ENCODE measurements around the gene ARPC5.
"Not testable (repeated sequence)": the region's sequence is repeated elsewhere in the genome, so short reads cannot be mapped to it uniquely, and the experiment has no call there.

Gene ARPC5

DNA sequence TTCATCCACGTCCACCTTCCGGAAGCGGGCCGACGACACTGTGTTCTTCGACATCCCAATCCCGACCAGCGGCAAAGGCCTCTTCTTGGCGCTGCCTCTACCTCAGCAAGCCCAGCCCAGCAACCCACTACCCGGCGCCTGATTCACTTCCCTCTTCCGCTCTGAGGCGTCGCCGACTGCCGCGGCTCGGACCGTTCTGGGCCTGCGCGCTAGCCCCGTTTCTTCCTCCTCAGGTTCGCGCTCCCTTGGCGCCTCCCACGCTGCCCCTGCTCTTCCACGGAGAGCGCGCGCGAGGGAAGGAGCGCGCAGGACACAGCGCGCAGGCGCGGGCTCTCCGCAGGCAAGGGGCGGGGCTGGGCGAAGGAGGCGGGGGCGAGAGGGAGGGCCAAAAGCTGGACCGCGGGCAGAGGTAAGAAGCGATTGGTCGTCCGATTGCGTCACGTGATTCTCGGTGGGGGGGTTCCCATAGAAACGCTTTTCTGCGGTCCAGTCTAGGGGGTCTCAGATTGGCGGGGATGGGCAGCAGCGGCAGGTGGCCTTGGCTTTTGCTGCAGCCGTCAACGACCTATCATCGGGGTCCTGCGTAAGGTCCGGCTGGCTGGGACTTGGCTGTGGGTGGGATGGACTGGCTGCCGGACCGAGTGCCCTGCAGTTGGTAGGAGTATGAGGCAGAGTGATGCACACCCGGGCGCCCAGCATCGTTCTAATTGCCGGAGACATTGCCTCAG is at the start of gene ARPC5:
Gene ARPC5 (minus strand): TSS at position 178 of the 728 bp plus-strand sequence. CDS start 124 bp downstream, at position 54.
- DNase-seq = peak; percentile 97

DNA sequence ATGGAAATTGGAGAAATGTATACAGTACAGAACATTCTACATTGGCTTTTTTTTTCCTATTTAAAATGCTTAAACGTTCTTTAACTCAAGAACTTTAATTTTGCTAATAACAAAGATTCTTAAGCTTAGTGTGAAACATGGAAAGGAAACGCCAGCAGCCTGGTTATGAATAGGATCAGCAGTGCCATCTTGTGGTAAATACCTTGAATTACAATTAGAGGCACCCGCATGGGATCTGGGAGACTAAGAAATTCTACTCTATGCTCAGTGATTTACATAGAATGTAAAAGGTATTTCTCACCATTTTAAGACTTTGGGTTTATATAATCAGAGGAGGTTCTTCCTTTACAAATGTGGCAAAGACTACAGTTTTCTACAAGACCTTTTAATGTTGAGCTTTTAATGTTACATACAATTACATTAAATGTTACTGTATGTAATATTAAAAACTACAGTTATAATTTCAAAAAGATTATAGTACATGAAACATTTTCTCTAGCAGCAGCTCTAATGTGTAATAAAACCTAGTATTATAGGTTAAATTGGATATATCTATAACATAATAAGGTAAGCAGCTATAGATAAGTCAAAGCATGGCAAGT is 49.6 kb upstream of the ARPC5 start:
- DNase-seq = peak; percentile 17

DNA sequence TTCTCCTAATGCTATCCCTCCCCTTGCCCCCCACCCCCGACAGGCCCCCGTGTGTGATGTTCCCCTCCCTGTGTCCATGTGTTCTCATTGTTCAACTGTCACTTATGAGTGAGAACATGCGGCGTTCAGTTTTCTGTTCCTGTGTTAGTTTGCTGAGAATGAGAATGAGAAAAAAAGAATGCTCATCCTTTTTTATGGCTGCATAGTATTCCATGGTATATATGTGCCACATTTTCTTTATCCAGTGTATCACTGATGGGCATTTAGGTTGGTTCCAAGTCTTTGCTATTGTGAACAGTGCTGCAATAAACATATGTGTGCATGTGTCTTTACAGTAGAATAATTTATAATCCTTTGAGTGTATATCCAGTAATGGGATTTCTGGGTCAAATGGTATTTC is 43.8 kb upstream of the ARPC5 start:
- not testable (repeated sequence) for DNase-seq

DNA sequence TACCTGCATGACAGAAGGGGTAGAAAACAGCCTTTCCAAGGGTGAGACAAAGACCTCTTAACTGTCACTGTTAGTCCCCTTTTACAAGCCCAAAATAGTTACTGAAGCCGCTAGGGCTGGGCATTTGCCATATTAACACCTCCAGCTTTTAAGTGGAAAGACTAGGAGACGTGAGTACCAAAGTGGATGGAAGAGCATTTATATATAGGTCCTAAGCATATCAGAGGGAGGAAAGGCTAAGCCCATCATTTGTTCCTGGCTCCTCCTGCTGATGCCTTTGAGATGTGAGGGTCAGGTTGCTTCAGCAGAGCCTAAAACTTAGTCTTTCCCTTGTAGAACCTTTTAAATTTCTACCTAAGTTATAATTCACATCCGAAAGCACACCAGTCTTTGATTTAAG is 43.2 kb upstream of the ARPC5 start:
- no peak for DNase-seq

DNA sequence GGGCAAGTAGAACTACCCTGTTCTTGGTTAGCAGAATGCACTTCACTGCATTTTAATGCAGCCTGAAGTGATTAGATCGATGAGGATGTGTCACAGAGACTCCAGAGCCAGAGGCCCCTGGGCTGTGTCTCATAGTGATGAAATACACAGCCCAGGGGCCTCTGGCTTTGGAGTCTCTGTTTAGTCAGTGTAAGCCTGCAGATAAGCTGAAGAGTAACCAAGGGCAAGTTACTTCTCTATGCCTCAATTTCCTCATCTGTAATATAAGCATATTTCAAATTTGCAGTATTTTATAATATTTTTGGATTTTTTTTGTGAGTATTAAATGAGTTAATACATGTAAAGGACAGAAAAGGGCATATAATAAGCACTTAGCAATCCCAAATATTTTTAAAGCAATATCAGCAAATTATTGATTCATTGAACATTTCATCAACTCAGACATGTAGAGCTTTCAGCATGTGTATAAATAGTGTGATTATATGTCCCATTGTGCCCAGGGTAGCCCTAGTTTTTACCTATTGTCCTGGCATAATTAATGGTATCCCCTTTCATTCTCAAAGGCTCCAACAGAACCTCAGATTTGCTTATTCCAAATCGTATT is 41.1 kb upstream of the ARPC5 start:
- DNase-seq = no peak

DNA sequence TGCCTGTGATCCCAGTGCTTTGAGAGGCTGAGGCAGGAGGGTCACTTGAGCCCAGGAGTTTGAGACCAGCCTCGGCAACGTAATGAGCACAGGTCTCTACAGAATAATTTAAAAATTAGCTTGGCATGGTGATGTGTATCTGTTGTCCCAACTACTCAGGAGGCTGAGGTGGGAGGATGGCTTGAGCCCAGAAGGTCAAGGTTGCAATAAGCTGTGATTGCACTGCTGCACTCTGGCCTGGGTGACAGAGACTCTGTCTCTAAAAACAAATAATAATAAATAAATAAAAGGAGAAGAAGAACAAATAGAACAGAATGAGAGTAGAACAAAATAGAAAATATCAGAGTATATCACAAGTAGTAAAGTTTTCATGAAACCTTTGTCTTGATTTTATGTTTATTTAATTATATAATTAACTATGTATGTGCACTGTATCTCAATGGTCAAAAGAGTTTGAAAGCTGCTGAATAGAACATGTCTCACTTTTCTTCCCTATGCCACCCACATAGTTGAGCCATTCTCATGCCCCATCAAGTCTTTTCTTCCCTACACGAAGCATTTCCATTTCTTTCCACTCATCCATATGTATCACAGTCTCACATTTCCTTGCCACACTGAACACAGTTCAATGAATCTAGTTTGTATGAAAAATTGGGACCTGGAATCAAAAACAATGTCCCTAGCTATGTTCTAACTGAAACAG is 40.5 kb upstream of the ARPC5 start:
- DNase-seq = no peak

DNA sequence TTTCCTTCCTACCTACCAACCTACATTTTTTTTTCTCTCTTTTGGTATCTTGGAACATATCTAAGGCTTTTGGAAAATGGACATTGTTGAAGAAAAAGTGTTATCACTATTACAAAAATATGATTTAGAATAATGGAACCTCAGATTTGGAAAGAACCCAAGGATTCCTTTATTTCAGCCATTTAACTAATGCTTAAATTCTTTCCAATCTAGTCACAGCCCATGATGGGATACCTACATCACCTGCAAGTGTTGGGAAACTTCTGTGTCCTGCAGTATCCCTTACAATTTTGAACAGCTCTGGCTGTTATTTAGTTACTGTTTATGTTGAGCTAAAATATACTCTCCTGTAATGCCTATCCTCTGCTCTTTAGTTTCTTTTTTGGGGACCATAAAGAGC is 39.8 kb upstream of the ARPC5 start:
- DNase-seq = no peak

DNA sequence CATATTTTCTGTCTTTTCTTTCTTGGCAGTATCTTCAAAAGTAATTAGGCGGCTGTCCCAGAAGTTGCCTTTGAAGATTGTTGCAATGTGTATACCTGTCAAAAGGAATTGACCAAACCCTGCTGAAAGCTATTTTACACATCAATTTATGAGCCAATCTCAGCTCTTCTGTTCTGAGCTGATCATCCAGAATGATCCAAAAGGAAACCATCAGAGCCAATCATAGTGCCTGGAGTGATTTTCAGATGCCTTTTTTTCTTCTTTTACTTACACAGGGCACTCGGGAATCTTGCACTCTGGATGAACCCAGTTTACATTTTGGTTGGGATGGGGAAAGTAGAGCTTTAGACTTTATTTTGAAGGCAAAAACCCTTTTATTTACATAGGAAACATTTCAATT is 39.3 kb upstream of the ARPC5 start:
- DNase-seq = no peak

DNA sequence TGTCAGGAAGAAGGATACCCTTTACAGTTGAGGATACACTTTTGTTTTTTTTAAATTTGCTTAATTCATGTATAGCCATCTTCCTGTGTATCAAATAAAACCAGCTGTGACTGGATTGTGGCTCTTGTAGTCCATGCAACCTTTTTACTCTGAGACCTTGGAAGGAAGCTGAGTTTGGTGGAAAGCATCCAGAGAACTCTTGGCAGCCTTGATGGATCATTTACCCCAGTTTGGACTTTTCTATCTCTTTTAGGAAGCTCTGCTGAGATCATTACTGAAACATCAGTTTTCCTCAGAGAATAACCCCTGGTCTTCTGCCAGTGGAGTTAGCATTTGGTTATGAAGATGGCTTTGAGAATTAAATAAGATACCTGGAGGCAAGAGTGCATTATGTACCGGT is 38.8 kb upstream of the ARPC5 start:
- no peak for DNase-seq

DNA sequence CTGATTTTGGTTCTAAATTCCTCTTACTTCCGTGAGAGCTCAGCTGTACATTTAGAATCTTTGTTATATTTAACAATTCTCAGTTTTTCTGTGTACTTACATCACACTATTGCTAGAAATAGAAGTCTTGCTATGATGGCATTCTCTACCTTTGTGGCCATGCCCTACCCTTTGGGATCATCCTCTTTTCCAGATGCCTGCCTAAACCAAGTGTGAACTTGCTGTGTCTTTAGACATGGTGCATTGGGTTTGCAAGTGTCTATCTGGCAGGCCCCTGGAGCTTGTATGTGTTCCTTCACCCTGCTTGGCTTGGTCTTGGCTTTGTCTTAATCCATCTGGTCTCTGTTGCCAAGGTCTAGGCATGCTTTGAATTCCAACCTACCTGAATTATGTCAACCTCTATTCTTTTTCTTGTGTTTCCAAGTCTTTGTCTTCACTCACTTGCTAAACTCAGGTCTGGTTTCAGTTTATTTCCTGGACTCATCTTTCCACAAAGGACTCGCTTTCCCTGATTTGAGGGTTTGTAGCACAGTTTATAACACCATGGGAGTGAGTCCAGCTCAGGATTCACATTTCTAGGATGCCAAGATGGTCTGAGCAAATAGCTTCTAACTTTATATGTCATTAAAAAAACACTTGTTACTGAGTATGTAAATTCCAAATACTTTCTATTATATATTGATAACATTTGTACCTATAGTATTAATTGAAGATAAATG is 38.2 kb upstream of the ARPC5 start:
- no peak for DNase-seq

DNA sequence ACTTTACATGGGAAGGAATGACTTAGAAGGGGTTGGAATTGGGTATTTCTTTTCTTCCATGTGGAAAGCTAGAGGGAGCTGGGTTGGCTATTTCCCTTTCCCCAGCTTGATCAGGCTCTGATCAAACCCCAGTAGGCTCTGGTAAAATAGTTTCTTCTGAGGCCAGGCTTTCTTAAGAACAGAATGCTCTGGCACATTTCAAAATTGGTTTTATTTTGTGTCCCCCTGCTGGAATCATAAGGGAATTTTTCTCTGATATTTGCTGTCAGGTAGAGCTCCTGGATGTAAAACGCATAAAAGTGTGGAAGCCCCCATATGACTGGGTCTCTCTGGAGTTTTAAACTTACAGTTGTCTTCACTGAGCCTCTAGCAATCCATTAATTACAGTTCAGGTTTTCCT is 34.6 kb upstream of the ARPC5 start:
- DNase-seq = no peak

DNA sequence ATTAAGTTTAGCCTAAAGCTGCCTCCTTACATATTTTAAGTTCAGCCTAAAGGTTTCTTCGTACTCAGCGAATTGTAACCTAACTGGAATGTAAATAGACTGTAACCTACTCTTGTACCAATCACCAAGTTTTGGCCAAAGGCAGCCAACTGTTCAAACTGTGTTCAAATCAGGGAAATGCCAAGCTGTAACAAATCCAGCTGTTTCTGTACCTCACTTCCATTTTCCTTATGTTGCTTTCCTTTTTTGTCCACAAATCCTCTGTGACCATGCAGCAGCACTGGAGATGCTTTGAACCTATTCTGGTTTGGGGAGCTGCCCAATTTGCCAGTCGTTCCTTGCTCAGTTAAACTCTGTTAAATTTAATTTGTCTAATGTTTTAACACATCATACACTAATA is 20.8 kb upstream of the ARPC5 start:
- no peak for DNase-seq

DNA sequence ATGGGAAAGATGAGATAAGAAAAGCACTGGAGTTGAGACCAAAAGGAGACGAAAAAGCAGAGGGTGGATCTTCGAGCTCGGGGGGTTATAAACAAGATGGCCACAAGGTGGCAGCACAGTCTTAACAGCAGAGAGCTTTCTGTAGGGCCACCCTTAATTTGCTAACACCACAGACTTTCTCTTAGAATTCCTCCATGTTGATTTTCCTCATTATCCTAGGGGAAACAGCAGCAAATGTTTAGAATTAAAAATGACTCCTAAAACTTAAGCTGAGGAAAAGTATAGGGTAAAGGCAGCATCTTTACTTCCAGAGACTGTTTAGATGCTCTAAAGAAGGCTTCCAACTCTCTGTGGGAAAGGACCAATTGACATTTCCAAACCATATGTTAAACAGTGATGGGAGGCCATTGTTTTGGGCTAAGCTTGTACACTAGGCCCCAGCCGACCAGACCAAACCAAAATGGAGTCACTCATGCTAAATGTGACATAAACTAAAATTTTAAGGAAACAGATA is 20.0 kb upstream of the ARPC5 start:
- peak; percentile 64 for DNase-seq

DNA sequence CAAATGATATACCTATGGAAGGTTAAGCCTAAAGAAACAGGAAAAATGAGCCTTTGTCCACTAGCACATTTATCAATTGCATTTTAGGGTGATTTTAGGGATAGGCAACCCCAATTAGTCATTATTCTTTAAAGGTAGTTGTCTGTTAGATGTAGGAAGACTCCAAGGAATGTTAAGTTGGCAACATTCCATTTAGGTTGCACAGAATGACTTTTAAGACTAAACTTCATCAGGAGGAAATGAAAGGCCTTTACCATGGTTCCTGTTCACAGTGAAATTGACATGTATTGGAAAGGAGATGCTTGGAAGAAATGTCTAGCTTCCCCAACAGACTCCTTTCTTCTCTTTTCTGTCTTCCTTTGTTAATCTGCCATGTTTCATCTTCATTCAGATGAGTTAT is 19.1 kb upstream of the ARPC5 start:
- no peak for DNase-seq

DNA sequence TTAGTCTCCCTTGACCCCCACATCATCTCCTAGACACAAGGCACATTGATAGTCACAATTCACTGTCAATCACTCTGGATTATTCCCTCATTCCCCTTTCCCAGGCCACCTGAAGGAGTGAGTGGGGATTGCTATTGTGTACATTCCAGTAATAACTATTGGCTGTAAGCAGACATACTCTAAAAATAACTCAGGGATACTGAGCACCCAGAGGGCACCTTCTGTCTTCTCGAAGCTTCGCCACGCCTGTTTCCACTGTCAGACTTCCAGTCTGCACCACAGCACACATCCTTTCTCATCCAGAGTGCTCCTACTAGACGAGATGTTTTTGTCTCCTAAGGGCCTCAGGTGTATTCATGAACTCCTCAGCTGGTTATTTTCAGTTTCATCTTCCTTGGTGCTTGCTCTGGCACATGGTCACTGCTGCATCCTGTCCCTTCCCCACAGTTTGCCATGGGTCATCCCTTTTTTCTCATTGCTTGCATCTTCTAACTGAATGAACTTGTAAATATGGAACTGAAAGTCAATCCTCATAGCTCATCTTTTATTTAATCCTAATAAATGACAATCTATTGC is 18.4 kb upstream of the ARPC5 start:
- no peak for DNase-seq

DNA sequence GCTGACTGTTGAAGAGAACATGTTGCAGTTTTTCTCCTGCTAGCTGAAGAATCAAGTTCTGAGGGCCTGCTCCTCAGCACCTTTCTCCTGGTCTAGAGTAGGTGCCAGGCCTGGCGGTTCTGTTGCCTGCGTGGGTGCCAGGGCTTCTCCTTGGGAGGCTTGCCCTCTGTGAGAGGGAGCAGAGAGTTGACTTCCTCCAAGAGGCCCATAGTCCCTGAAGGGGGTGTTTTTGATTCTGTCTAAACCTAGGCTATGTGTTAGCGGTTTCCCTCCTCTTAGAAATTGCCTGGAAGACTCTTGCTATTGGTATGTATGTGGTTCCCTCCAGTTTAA is 17.8 kb upstream of the ARPC5 start:
- DNase-seq = no peak

DNA sequence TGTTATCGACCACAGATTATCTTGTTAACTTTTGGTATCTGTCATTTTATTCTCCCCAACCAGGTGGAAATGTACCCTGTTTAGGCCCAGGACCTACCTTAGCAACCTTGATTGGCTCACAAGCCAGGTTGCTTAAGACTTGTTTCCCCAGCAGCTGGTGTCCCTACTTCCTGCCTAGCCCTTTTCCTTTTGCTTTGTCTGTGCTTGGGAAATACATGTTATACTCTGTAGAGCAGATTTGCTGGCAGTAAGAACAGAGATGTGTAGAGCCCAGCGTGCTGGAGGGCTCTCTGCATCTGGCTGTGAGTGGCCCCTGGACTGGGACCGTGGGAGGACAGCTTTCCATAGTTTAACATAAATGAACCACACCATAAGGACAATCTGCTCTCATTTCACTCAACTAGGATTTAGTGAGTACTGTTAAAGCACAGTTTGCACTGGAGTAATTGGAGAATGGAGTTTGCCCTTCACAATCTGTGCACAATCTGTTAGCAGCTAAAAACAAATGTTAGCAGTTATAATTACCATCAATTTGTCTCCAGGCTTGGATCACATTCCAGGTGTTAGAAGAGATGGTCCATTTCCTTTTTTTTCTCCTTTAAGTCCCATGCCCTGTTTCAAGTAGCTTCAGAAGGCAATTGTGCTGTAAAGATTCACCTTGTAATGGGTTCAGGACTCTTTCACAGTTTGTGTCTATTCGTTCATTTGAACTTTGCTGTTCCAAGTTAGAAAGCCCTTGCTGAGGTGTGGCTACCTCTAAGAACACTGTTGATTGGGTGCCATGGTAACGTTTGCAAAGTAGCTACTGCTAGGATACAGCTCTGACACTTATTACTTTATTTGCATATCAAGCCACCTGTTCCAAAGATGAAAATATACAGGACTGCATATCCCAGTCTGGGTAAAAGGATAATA is 17.2 kb upstream of the ARPC5 start, which contains the start of gene APOBEC4:
Gene APOBEC4 (minus strand): TSS at position 770 of the 915 bp plus-strand sequence. CDS start 4,535 bp downstream, outside the sequence.
- no peak for DNase-seq

DNA sequence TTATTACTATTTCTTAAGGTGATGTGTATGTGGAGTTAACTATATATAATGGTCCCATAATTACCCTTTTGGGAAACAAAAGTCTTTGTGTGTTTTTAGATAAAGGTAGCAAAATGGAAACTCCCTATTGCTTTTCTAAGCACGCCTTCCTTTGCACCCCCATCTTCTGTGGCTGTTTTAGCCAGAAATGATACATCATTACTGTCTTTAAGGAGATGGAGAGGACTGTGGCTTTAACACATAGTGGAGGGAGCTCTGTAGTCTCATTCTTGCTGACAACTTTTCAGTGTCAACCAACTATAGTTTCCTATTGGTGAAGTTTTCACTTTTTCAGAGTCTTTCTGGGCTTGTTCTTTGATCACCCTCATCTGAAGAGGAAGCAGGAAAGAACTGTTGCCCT is 16.5 kb upstream of the ARPC5 start:
- no peak for DNase-seq

DNA sequence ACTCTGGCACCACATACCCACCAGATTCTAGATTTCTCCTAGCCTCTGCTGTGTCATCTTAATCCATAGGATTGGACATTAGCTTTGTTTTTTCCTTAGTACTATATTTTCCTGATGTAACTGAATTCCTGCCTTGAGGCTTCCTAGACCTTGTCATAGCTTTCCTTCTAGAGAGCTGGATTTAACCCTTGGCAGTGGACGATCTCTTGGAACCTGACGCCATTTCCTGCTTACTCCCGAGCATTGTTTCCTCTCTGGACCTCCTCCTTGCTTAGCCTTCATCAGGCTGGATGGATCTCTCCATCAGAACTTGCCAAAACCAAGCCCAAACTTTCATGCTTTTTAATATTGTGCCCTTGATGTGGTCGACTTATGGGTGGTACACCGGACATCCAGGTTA is 16.0 kb upstream of the ARPC5 start:
- no peak for DNase-seq

DNA sequence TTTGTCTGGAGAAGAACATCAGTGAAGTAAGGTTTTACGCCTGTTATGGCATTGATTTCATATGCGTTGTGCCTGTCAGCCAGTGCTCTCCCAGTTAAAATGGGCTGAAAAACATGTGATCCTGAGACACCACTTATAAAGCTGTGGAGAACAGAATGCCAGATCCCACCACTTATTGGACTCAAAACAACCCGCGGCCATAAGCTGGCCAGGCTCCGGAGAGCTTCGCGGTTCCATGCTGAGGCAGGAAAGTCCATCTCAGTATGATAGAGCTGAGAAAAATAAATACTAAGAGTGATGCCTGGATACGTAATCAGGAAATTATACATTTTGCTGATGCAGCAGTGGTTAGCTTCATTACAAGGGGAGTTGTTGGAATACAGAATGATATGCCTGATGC is 12.5 kb upstream of the ARPC5 start:
- DNase-seq = no peak

DNA sequence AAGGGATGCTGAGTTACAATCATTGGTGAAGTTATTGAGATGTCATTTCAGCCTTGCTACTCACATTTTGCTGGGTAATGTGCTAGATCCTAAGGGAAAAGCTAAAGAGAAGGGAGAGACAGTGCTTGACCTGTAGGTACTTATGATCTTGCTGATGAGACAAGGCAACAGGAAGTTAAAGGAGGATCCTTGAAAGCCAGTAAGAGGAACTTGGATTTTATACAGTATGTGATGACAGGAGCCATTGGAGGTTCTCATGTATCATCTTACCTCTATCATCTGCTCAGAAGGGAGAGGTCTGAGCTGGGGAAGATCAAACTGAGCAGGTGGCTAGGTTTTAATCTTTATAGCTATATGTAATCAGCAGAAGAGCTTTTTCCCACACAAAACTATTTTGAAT is 11.2 kb upstream of the ARPC5 start:
- no peak for DNase-seq
